ENCODE data around the gene PATZ1. TPM values are rescaled to one million over a fixed set of nuclear protein-coding genes. Genes with fewer than 3 reads are reported as not detected.

The PATZ1 gene
- total RNA-seq, 1 experiment from 2014 or later, result 60.5 TPM

- TF ChIP-seq ZNF532 (CRISPR knock-in tag; IDR thresholded peaks at IDR 0.05; ENCODE audit: borderline replicate concordance) (no peak), NFATC4 (CRISPR knock-in tag; IDR thresholded peaks at IDR 0.05) (no peak), ZNF317 (CRISPR knock-in tag; IDR thresholded peaks at IDR 0.05; ENCODE audit: borderline replicate concordance, low read depth) (peak; percentile 68), AFF4 (CRISPR knock-in tag; IDR thresholded peaks at IDR 0.05; ENCODE audit: borderline replicate concordance) (peak; percentile 89; the same call in 1 of the 2 replicates), JAZF1 (CRISPR knock-in tag; IDR thresholded peaks at IDR 0.05) (no peak), OVOL2 (CRISPR knock-in tag; IDR thresholded peaks at IDR 0.05; ENCODE audit: borderline replicate concordance) (no peak), E2F5 (CRISPR knock-in tag; IDR thresholded peaks at IDR 0.05) (peak; percentile 93), NR3C1 (CRISPR knock-in tag; conservative IDR thresholded peaks at IDR 0.05; ENCODE audit: low read depth) (no peak; the same call in 1 of the 2 replicates), ESRRA (CRISPR knock-in tag; IDR thresholded peaks at IDR 0.05; ENCODE audit: borderline replicate concordance) (peak; percentile 66; the same call in 1 of the 2 replicates), JUN (CRISPR knock-in tag; IDR thresholded peaks at IDR 0.05) (peak; percentile 94), ETV6 (CRISPR knock-in tag; IDR thresholded peaks at IDR 0.05) (peak; percentile 98), CREM (CRISPR knock-in tag; IDR thresholded peaks at IDR 0.05) (0 out of 2 replicates have a peak, but pooled peaks have one; percentile 57), RELA (CRISPR knock-in tag; IDR thresholded peaks at IDR 0.05; ENCODE audit: borderline replicate concordance) (peak; percentile 91), HMGXB4 (CRISPR knock-in tag; IDR thresholded peaks at IDR 0.05) (peak; percentile 71; the same call in 1 of the 2 replicates), ELF4 (CRISPR knock-in tag; IDR thresholded peaks at IDR 0.05; ENCODE audit: low read depth) (peak; percentile 93), TCF7 (CRISPR knock-in tag; IDR thresholded peaks at IDR 0.05; ENCODE audit: low read depth) (no peak), ZMAT4 (CRISPR knock-in tag; IDR thresholded peaks at IDR 0.05) (no peak), ZSCAN18 (CRISPR knock-in tag; IDR thresholded peaks at IDR 0.05) (no peak), FOXK1 (CRISPR knock-in tag; IDR thresholded peaks at IDR 0.05) (peak; percentile 99), ATF1 (CRISPR knock-in tag; IDR thresholded peaks at IDR 0.05) (0 out of 2 replicates have a peak, but pooled peaks have one; percentile 71), NR1H2 (CRISPR knock-in tag; IDR thresholded peaks at IDR 0.05) (no peak), TP53 (CRISPR knock-in tag; IDR thresholded peaks at IDR 0.05) (peak; percentile 92), MAX (CRISPR knock-in tag; IDR thresholded peaks at IDR 0.05) (peak; percentile 99), GRHL2 (CRISPR knock-in tag; IDR thresholded peaks at IDR 0.05; ENCODE audit: insufficient replicate concordance, severe bottlenecking) (no peak), FOXP1 (CRISPR knock-in tag; IDR thresholded peaks at IDR 0.05; ENCODE audit: borderline replicate concordance) (peak; percentile 99)
Observed at GRCh38 chr22:31290494-31291471, 55.4 kb downstream of the PATZ1 start (continued).

All from WTC11 (cell line).